Gastrocnemius medialis (tissue), 4 donors: ENCODE measurements around the gene EVI5.
"Not testable (repeated sequence)": the region's sequence is repeated elsewhere in the genome, so short reads cannot be mapped to it uniquely, and the experiment has no call there.

ENCODE experiments used
- POLR2A ChIP-seq, 2 donors: fragments of 450-650 bp; IDR thresholded peaks; one replicate each; pipeline ENCODE4 v1.6.1; 2017; ENCODE audit warnings: antibody characterized with exemption in 2 of 2, mild to moderate bottlenecking in 2 of 2, moderate library complexity in 2 of 2
- TF ChIP-seq, protein P1 (sequence below), 5 experiments: fragments of 450-650 bp in 3 of 5; fragments of 200-600 bp in 2 of 5; sonication (generic) in 2 of 5; IDR thresholded peaks in 4 of 5; conservative IDR thresholded peaks in 1 of 5; 1 replicate in 4 of 5; 2 replicates in 1 of 5; pipeline ENCODE4 v1.5.1; 2016 to 2019; ENCODE audit warnings: antibody characterized with exemption in 5 of 5, mild to moderate bottlenecking in 3 of 5, moderate library complexity in 3 of 5

DNA sequence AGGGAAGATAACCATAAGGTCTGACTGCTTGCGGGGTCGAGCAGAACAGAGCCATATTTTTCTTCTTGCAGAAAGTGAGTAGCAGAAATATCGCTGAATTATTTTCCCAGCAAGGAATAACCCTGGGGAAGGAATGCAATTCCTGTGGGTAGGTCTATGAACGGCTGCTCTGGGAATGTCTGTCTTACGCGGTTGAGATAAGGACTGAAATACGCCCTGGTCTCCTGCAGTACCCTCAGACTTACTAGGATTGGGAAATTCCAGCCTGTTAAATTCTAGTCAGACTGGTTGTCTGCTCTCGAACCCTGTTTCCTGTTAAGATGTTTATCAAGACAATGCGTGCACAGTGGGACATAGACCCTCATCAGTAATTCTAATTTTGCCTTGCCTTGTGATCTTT, 61.2 kb downstream of the EVI5 start:
- TF ChIP-seq, protein P1, sequence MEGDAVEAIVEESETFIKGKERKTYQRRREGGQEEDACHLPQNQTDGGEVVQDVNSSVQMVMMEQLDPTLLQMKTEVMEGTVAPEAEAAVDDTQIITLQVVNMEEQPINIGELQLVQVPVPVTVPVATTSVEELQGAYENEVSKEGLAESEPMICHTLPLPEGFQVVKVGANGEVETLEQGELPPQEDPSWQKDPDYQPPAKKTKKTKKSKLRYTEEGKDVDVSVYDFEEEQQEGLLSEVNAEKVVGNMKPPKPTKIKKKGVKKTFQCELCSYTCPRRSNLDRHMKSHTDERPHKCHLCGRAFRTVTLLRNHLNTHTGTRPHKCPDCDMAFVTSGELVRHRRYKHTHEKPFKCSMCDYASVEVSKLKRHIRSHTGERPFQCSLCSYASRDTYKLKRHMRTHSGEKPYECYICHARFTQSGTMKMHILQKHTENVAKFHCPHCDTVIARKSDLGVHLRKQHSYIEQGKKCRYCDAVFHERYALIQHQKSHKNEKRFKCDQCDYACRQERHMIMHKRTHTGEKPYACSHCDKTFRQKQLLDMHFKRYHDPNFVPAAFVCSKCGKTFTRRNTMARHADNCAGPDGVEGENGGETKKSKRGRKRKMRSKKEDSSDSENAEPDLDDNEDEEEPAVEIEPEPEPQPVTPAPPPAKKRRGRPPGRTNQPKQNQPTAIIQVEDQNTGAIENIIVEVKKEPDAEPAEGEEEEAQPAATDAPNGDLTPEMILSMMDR (IDR thresholded peaks at IDR 0.05 in 4 of 5, conservative IDR thresholded peaks at IDR 0.05 in 1 of 5), result not testable (repeated sequence)
- not testable (repeated sequence) for TF ChIP-seq POLR2A (IDR thresholded peaks at IDR 0.05)
